H1 (cell line): ENCODE results near the gene TTYH2. TPM values are rescaled to one million over a fixed set of nuclear protein-coding genes. Genes with fewer than 3 reads are reported as not detected.
A peak's percentile ranks its signal among the peaks of the same experiment; 100 is the strongest.

ENCODE experiments used
- CTCF ChIA-PET: fragments of 300-600 bp; sonication (Branson Sonifier 250); formaldehyde crosslinking; loops from one replicate; lab custom pipeline; 2021; ENCODE audit not compliant: partially characterized antibody; lab: Charles Lee
- POLR2A ChIA-PET: fragments of 300-600 bp; sonication (Branson Sonifier 250); formaldehyde crosslinking; loops from one replicate; lab custom pipeline; 2021; ENCODE audit warnings: inconsistent platforms; ENCODE audit not compliant: partially characterized antibody; lab: Charles Lee
- DNase-seq, 2 experiments: peaks; one replicate each; pipeline versions ENCODE4 v3.0.0 to v3.0.0-alpha.2; 2010 to 2022; ENCODE audit warnings: low spot score in 2 of 2, low read depth in 1 of 2, mixed read lengths in 1 of 2
- FAIRE-seq: peaks from 2 replicates; lab custom pipeline; 2011; peaks lifted over from hg19 to GRCh38; lab: Jason Lieb, UNC
- H2AFZ ChIP-seq: 2 replicates; pipeline ENCODE4 v1.8.1; 2012; ENCODE audit warnings: low read length, inconsistent platforms
- H2AK5ac ChIP-seq: 2 replicates; pipeline ENCODE4 v1.6.1; 2013; ENCODE audit warnings: low read depth, low read length
- H2BK120ac ChIP-seq: replicated peaks from 2 replicates; pipeline ENCODE3; 2013; ENCODE audit warnings: low read depth, low read length, inconsistent platforms
- H2BK12ac ChIP-seq: 2 replicates; pipeline ENCODE4 v1.6.1; 2013; ENCODE audit warnings: low read depth, low read length
- H2BK15ac ChIP-seq: 2 replicates; pipeline ENCODE4 v1.6.1; 2013; ENCODE audit warnings: low read length
- H2BK20ac ChIP-seq: 2 replicates; pipeline ENCODE4 v1.6.1; 2013; ENCODE audit warnings: low read length
- H2BK5ac ChIP-seq: 2 replicates; pipeline ENCODE4 v1.6.1; 2013; ENCODE audit warnings: low read depth, low read length
- H3K14ac ChIP-seq: 2 replicates; pipeline ENCODE4 v1.6.1; 2013; ENCODE audit warnings: inconsistent platforms; ENCODE audit not compliant: insufficient read length
- H3K18ac ChIP-seq: 2 replicates; pipeline ENCODE4 v1.6.1; 2013; ENCODE audit warnings: low read length; ENCODE audit errors: extremely low read depth
- H3K23ac ChIP-seq: 2 replicates; pipeline ENCODE4 v1.6.1; 2013; ENCODE audit warnings: inconsistent platforms; ENCODE audit not compliant: insufficient read length
- H3K23me2 ChIP-seq: 2 replicates; pipeline ENCODE4 v1.6.1; 2013; ENCODE audit warnings: low read depth, low read length
- H3K27ac ChIP-seq: 2 replicates; pipeline ENCODE4 v1.6.1; 2011; ENCODE audit warnings: low read depth, low read length, inconsistent platforms
- H3K27me3 ChIP-seq, 4 experiments: replicated peaks in 1 of 4; 1 replicate in 1 of 4; 2 replicates in 3 of 4; pipeline versions ENCODE4 v1.6.1 to v1.8.1; 2011 to 2013; ENCODE audit warnings: low read length in 3 of 4, mild to moderate bottlenecking in 3 of 4, inconsistent platforms in 2 of 4, mixed read lengths in 2 of 4, moderate library complexity in 1 of 4; ENCODE audit not compliant: control insufficient read depth in 3 of 4, insufficient read depth in 3 of 4; ENCODE audit errors: extremely low read depth in 1 of 4
- H3K36me3 ChIP-seq, 4 experiments: 2 replicates each; pipeline versions ENCODE4 v1.6.1 to v1.8.1; 2011 to 2013; ENCODE audit warnings: mild to moderate bottlenecking in 4 of 4, low read length in 3 of 4, moderate library complexity in 2 of 4, control low read depth in 1 of 4, inconsistent platforms in 1 of 4; ENCODE audit not compliant: insufficient read depth in 4 of 4, control insufficient read depth in 2 of 4
- H3K4ac ChIP-seq: replicated peaks from 2 replicates; pipeline ENCODE3; 2013; ENCODE audit warnings: low read length, low read depth, mixed read lengths, inconsistent platforms; ENCODE audit not compliant: insufficient read length
- H3K4me1 ChIP-seq, 4 experiments: replicated peaks in 1 of 4; 1 replicate in 1 of 4; 2 replicates in 3 of 4; pipeline versions ENCODE4 v1.6.1 to v1.8.1; 2011 to 2013; ENCODE audit warnings: low read length in 3 of 4, inconsistent platforms in 2 of 4, mixed read lengths in 1 of 4; ENCODE audit not compliant: insufficient read depth in 4 of 4, control insufficient read depth in 3 of 4
- H3K4me2 ChIP-seq, 2 experiments: 2 replicates each; pipeline versions ENCODE4 v1.6.1 to v1.8.1; 2011 to 2013; ENCODE audit warnings: low read depth in 2 of 2, low read length in 2 of 2, control low read depth in 1 of 2, inconsistent platforms in 1 of 2, mild to moderate bottlenecking in 1 of 2; ENCODE audit not compliant: insufficient read depth in 1 of 2
- H3K4me3 ChIP-seq, 4 experiments: fragments of 200-600, 300-600 bp in 1 of 4; sonication (generic), shearing (Covaris generic), sonication (Bioruptor Twin) in 1 of 4; 2 replicates each; pipeline versions ENCODE4 v1.5.1 to v1.8.1; 2011 to 2016; ENCODE audit warnings: low read length in 4 of 4, low read depth in 3 of 4, control low read depth in 2 of 4, inconsistent platforms in 2 of 4, mild to moderate bottlenecking in 2 of 4, mixed read lengths in 1 of 4, moderate library complexity in 1 of 4; ENCODE audit not compliant: insufficient read depth in 2 of 4; ENCODE audit errors: extremely low read depth in 1 of 4
- H3K56ac ChIP-seq: replicated peaks from 2 replicates; pipeline ENCODE3; 2013; ENCODE audit warnings: low read depth, mild to moderate bottlenecking, mixed read lengths, low read length, inconsistent platforms; ENCODE audit not compliant: insufficient read length
- H3K79me1 ChIP-seq: 2 replicates; pipeline ENCODE4 v1.6.1; 2013; ENCODE audit warnings: low read depth, low read length, control low read depth
- H3K79me2 ChIP-seq, 2 experiments: 2 replicates each; pipeline versions ENCODE4 v1.6.1 to v1.8.1; 2012 to 2013; ENCODE audit warnings: low read length in 2 of 2, mild to moderate bottlenecking in 2 of 2, inconsistent platforms in 1 of 2; ENCODE audit not compliant: insufficient read depth in 2 of 2, control insufficient read depth in 1 of 2
- H3K9ac ChIP-seq, 4 experiments: replicated peaks in 1 of 4; 1 replicate in 1 of 4; 2 replicates in 3 of 4; pipeline versions ENCODE4 v1.6.1 to v1.8.1; 2011 to 2013; ENCODE audit warnings: low read depth in 3 of 4, low read length in 3 of 4, control low read depth in 2 of 4, mild to moderate bottlenecking in 2 of 4, moderate library complexity in 2 of 4, inconsistent platforms in 1 of 4; ENCODE audit errors: extremely low read depth in 1 of 4
- H3K9me3 ChIP-seq, 2 experiments: 2 replicates each; pipeline versions ENCODE4 v1.6.1 to v1.8.1; 2012 to 2013; ENCODE audit warnings: mild to moderate bottlenecking in 2 of 2, moderate library complexity in 2 of 2, control low read depth in 1 of 2, inconsistent platforms in 1 of 2, low read depth in 1 of 2, low read length in 1 of 2, mixed read lengths in 1 of 2; ENCODE audit not compliant: insufficient read depth in 2 of 2
- H4K20me1 ChIP-seq, 2 experiments: replicated peaks in 1 of 2; 2 replicates each; pipeline versions ENCODE3 to v1.8.1; 2011 to 2013; ENCODE audit warnings: inconsistent platforms in 2 of 2, low read length in 2 of 2, mild to moderate bottlenecking in 1 of 2; ENCODE audit not compliant: insufficient read depth in 2 of 2, control insufficient read depth in 1 of 2
- H4K5ac ChIP-seq: 2 replicates; pipeline ENCODE4 v1.6.1; 2013; ENCODE audit warnings: low read length, low read depth, mixed read lengths, inconsistent platforms; ENCODE audit not compliant: insufficient read length
- H4K8ac ChIP-seq: 2 replicates; pipeline ENCODE4 v1.8.0; 2013; ENCODE audit warnings: mild to moderate bottlenecking, moderate library complexity, low read length, inconsistent platforms; ENCODE audit not compliant: insufficient read depth; ENCODE audit errors: extremely low read depth
- H4K91ac ChIP-seq: replicated peaks from 2 replicates; pipeline ENCODE3; 2013; ENCODE audit warnings: low read length, mixed read lengths, inconsistent platforms; ENCODE audit not compliant: insufficient read length
- ATF3 ChIP-seq: IDR thresholded peaks from 2 replicates; pipeline ENCODE4 v1.6.1; 2011; ENCODE audit warnings: low read depth, mild to moderate bottlenecking, low read length; ENCODE audit not compliant: insufficient read depth
- BCL11A ChIP-seq, 2 experiments: IDR thresholded peaks; one replicate each; pipeline ENCODE4 v1.6.1; 2011; ENCODE audit warnings: low read depth in 2 of 2, low read length in 2 of 2, mild to moderate bottlenecking in 2 of 2
- CHD2 ChIP-seq: IDR thresholded peaks from 2 replicates; pipeline ENCODE4 v1.6.1; 2012; ENCODE audit warnings: low read length, improper control_type of control experiment
- E2F6 ChIP-seq: IDR thresholded peaks from 2 replicates; pipeline ENCODE4 v1.6.1; 2012; ENCODE audit warnings: inconsistent platforms
- EP300 ChIP-seq, 2 experiments: IDR thresholded peaks; 1 replicate in 1 of 2; 2 replicates in 1 of 2; pipeline ENCODE4 v1.6.1; 2011 to 2012; ENCODE audit warnings: low read depth in 2 of 2, low read length in 2 of 2, mild to moderate bottlenecking in 2 of 2, borderline replicate concordance in 1 of 2, inconsistent platforms in 1 of 2, moderate library complexity in 1 of 2
- HDAC6 ChIP-seq: IDR thresholded peaks from one replicate; pipeline ENCODE4 v1.7.1; 2012; ENCODE audit warnings: low read depth, mild to moderate bottlenecking, inconsistent platforms, low read length, moderate library complexity
- JUN ChIP-seq: IDR thresholded peaks from 2 replicates; pipeline ENCODE4 v1.6.1; 2011; ENCODE audit warnings: low read depth, mild to moderate bottlenecking, improper control_type of control experiment, low read length
- KDM5A ChIP-seq: fragments of 200-600 bp; IDR thresholded peaks from 2 replicates; pipeline ENCODE4 v1.7.1; 2012; ENCODE audit warnings: mild to moderate bottlenecking, low read length, inconsistent platforms, mixed read lengths
- NRF1 ChIP-seq: IDR thresholded peaks from 2 replicates; pipeline ENCODE4 v1.6.1; 2011; ENCODE audit warnings: mild to moderate bottlenecking, low read depth, low read length, improper control_type of control experiment
- SUZ12 ChIP-seq: fragments of 200-600 bp; sonication (generic); IDR thresholded peaks from 2 replicates; pipeline ENCODE4 v1.6.1; 2012; ENCODE audit warnings: mild to moderate bottlenecking, inconsistent platforms, low read length, moderate library complexity, mixed read lengths
- TBP ChIP-seq: IDR thresholded peaks from 2 replicates; pipeline ENCODE4 v1.6.1; 2011; ENCODE audit warnings: low read depth, low read length, improper control_type of control experiment
- TEAD4 ChIP-seq: IDR thresholded peaks from 2 replicates; pipeline ENCODE4 v1.6.1; 2012; ENCODE audit warnings: low read depth, low read length, inconsistent platforms, mixed read lengths
- ZNF274 ChIP-seq: IDR thresholded peaks from 2 replicates; pipeline ENCODE4 v1.7.0; 2012; ENCODE audit warnings: low read length, borderline replicate concordance; ENCODE audit errors: extremely low read depth
- WGBS, 2 experiments: shearing (Covaris generic) in 1 of 2; methylation state at CpG; one replicate each; pipeline versions ENCODE4 v1.1.6 to v1.1.7; 2013 to 2015; ENCODE audit warnings: low lambda C conversion rate in 2 of 2, mixed read lengths in 2 of 2, inconsistent platforms in 1 of 2, low coverage in 1 of 2, missing lambda C conversion rate in 1 of 2; ENCODE audit not compliant: insufficient replicate concordance in 2 of 2, insufficient coverage in 1 of 2, insufficient read length in 1 of 2; ENCODE audit errors: extremely low coverage in 1 of 2, missing lambda C conversion rate in 1 of 2; 5-methylcytosine and 5-hydroxymethylcytosine counted together
- polyA plus RNA-seq, 7 experiments: library from polyadenylated mRNA; depleted of rRNA in 3 of 7; stranded (reverse) in 5 of 7; unstranded in 2 of 7; fragments of >200 nt in 5 of 7; fragments of 200-250 nt in 2 of 7; gene quantifications; 1 replicate in 5 of 7; 2 replicates in 1 of 7; 4 replicates in 1 of 7; pipeline versions ENCODE4 v1.2.1 to v1.2.3, GENCODE V29; 2011 to 2013; ENCODE audit warnings: missing spikeins in 2 of 7, mixed read lengths in 2 of 7
- total RNA-seq: library from RNA; stranded (reverse); fragmentation: NEBNext Ultra II Directional; extraction: Animal tissue kit (Norgen Biotek cat#: 25700); gene quantifications from 2 replicates; pipeline ENCODE4 v1.2.1, GENCODE V29; 2021

Gene TTYH2
- total and polyA plus RNA-seq, 2 of the 8 experiments (the other 6 are each of a cell fraction or from before 2014, with no cell fraction given) = 3.2 to 9.2 TPM

GRCh38 chr17:74276051-74276476, 62.7 kb downstream of the TTYH2 start:
- no peaks in the 10 kb centered on the region for H3K9me3 ChIP-seq
- no peak overlapping the region for H3K4me2 ChIP-seq
- H2BK12ac ChIP-seq = no peak overlapping the region
- H4K5ac ChIP-seq = no peak overlapping the region
- no peak overlapping the region for H2AK5ac ChIP-seq
- no peak overlapping the region for H2BK120ac ChIP-seq
- DNase-seq = no peak
- H3K18ac ChIP-seq = no peak overlapping the region
- H3K23me2 ChIP-seq = peaks cover 3% of the 10 kb centered on the region; the same call in 1 of the 2 replicates
- no peak overlapping the region for H3K4ac ChIP-seq
- no peaks in the 10 kb centered on the region for H3K36me3 ChIP-seq
- no peak overlapping the region for H3K23ac ChIP-seq
- H4K8ac ChIP-seq = peak overlapping the region; percentile 63; the same call in 1 of the 2 replicates
- H2BK20ac ChIP-seq = no peak overlapping the region
- H2AFZ ChIP-seq = no peak overlapping the region
- no peak overlapping the region for H2BK5ac ChIP-seq
- POLR2A ChIA-PET = interaction anchor here (2.0 kb wide), 1 partner anchor 68 kb away, joined by 4 read pairs; no protein-coding TSS in a partner anchor
- no peak overlapping the region for H3K56ac ChIP-seq
- H3K79me2 ChIP-seq = no peaks in the 10 kb centered on the region
- CTCF ChIA-PET = interaction anchor here (0.6 to 3.3 kb wide), 5 partner anchors 8 to 493 kb away, joined by 3 to 18 read pairs (median 7); no protein-coding TSS in a partner anchor
- WGBS, 2 experiments = 90% methylated on average over 12 of the region's 12 CpGs; no CpG with 5 or more reads in 1 of the 2 experiments
- H3K4me3 ChIP-seq = no peak overlapping the region
- H4K91ac ChIP-seq = no peak overlapping the region
- no peaks in the 10 kb centered on the region for H4K20me1 ChIP-seq
- no peak overlapping the region for H3K9ac ChIP-seq
- H3K14ac ChIP-seq = no peak overlapping the region
- peaks cover 0 to 5% (median 3%) of the 10 kb centered on the region in 4 experiments; a peak in 6 of 7 replicates for H3K4me1 ChIP-seq
- H3K79me1 ChIP-seq = no peaks in the 10 kb centered on the region
- FAIRE-seq = no peak
- H3K27me3 ChIP-seq = peaks cover 0 to 17% (median 15%) of the 10 kb centered on the region in 4 experiments; a peak in 6 of 7 replicates
- no peak overlapping the region for H3K27ac ChIP-seq
- H2BK15ac ChIP-seq = no peak overlapping the region
- no peak for TF ChIP-seq BCL11A (IDR thresholded peaks at IDR 0.05; ENCODE audit: low read depth in 2 of 2, low read length in 2 of 2)
- TF ChIP-seq KDM5A = no peak
- TF ChIP-seq JUN = no peak
- no peak for TF ChIP-seq HDAC6
- TF ChIP-seq E2F6 = no peak
- TF ChIP-seq TBP = no peak
- TF ChIP-seq CHD2 = no peak
- TF ChIP-seq EP300 (IDR thresholded peaks at IDR 0.05; ENCODE audit: borderline replicate concordance in 1 of 2, low read depth in 2 of 2, low read length in 2 of 2) = no peak
- TF ChIP-seq TEAD4 = no peak
- no peak for TF ChIP-seq NRF1
- no peak for TF ChIP-seq ZNF274
- no peak for TF ChIP-seq SUZ12
- TF ChIP-seq ATF3 = no peak
